Inflammatory macrophage treated with lipopolysaccharide for 1 hour (primary cell): ENCODE measurements around the gene CSH1.
"Not testable (repeated sequence)": the region's sequence is repeated elsewhere in the genome, so short reads cannot be mapped to it uniquely, and the experiment has no call there.

Source experiments
- DNase-seq, 2 donors: peaks; one replicate each; pipeline ENCODE4 v3.0.0-alpha.2; 2020 to 2022

The CSH1 gene

DNA sequence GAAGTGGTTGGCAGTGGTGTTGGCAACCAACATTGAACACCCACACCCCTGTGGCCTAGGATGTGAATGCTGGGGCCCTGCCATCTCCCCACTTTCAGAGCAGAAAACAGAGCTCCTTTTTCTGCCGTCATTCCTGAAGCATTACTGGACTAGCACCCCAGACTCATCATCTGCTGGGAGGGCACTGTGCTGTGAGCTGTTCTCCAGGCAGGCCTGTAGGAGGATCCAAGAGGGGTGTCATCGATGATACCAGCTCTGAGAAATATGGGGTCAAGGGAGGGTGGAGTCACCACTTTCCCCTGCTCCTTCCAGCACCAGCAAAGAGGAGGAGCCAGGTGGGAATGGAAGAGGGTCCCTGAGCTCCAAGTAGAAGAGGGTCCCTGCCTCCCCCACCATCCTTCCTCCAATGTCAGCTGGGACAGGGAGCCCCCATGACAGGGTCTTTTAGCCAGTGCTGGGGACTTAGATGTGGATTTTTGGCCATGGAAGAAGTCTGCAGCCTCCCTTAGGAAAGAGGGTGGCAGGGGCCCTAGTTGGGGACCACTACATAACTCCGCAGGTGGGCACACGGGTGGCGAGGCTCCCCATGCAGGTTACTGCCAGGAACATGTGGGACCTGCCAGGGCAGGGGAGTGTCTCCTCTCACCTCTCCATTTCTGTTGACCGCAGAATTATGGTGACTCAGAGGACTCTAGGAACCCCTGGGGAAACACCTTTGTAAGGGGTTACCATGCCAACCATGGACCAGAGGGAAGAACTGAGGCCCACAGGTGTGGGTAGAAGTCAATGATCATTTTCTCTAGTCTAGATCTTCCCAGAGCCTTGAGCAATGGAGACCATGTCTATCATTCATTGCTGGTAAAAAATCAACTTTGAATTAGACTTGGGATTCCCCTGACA, 2.8 kb upstream of the CSH1 start:
- not testable (repeated sequence) for DNase-seq

- not testable (repeated sequence) for DNase-seq
These were observed 1.6 kb downstream of the CSH1 start for GRCh38 chr17:63894821-63895220.

GRCh38 chr17:63894021-63894420, 2.4 kb downstream of the CSH1 start:
- DNase-seq, result not testable (repeated sequence)

DNA sequence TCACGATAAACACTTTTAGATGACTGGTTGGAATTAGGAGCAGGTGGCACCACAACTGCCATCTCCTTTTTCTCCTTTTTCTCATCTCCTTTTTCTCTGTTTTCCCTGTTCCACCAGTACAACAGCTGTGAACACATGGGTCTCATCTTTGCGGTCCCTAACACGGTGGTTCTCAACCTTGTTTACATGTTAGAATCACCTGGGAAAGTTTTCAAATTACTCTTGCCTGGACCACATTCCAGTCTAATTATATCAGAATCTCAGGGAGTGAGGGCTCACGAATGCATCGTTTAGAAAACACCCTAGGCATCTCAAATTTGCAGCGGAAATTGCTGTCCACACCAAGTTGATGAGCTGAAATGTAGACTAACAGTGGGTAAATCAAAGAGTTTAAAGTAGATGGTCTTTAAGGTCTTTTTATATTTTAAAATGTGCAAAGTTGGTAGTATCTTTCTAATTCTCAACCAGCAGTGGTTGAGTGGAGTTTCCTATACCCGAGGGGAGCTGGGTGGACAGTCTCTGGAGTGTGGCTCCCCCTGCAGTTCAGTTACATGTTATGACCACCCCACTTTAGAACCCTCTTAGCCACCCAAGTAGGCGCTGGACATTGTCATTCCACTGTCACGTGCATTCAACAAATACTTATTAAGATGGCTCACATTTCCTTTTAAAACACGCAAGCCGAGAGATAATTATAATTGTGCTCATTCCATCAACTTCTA, 3.9 kb downstream of the CSH1 start:
- DNase-seq, result not testable (repeated sequence)

- DNase-seq, result peak; percentile 10 to 41
These were observed 7.1 kb downstream of the CSH1 start for GRCh38 chr17:63889026-63889848.

DNA sequence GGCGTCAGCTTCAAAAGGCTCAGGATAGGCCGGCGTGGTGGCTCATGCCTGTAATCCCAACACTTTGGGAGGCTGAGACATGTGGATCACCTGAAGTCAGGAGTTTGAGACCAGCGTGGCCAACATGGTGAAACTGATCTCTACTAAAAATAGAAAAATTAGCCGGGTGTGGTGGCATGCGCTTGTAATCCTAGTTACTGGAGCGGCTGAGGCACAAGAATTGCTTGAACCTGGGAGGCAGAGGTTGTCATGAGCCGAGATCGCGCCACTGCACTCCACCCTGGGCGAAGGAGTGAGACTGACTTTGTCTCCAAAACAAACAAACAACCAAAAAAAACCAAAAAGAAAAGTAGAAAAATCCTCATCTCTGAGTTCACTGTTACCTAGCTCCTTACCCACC, 11.3 kb downstream of the CSH1 start:
- not testable (repeated sequence) for DNase-seq

- not testable (repeated sequence) for DNase-seq
These were observed 13.7 kb downstream of the CSH1 start for GRCh38 chr17:63882626-63883126.

DNA sequence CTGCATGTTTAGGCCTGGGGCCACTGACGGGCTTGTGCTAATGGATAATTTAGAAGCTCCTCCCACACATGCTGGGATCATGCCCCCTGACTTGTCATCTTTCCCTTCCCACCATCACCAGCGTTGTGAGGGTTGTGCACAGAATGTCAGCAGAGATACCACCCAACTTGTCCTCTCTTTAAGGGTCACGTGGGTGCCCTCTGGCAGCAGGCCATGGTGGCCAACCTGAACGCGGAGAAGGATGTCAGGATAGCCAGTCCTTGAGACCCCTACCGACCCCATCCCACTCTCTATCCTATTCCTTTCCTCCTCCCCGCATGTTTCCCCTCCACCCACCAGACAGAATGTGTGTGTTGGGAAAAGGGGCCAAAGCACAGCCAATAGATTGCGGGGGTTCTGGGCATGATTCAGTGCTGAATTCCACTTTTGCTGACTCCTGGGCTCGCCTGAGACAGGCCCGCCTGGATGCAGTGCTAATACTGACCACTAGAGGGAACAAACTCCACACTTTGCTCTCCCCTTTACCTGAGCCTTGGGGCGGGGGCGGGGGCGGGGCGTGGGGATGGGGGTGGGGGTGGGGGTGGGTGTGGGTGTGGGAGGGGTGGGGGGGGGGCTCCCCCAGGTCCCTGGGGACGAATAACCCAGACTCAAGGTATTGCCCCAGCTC, 14.3 kb downstream of the CSH1 start, which contains the start of gene GH2:
Gene GH2, minus strand, starts transcription at position 10 of the 667 bp plus-strand sequence. CDS start 143 bp downstream, outside the sequence.
- peak; percentile 8 to 69 for DNase-seq

DNA sequence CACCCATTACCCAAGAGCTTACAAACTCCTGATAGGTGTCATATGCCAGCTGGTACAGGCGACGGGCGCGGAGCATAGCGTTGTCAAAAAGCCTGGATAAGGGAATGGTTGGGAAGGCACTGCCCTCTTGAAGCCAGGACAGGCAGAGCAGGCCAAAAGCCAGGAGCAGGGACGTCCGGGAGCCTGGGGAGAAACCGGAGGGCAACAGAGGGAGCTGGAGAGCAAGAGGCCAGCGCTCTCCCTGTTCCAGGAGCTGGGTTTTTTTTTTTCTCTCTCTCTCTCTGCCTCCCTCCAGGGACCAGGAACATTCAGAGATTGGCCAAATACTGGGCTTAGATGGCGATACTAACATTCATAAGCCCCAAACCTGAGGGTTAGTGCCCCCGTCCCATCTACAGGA, 15.0 kb downstream of the CSH1 start:
- DNase-seq, result not testable (repeated sequence)

- no peak for DNase-seq
These were observed 15.7 kb downstream of the CSH1 start for GRCh38 chr17:63880706-63881105.

DNA sequence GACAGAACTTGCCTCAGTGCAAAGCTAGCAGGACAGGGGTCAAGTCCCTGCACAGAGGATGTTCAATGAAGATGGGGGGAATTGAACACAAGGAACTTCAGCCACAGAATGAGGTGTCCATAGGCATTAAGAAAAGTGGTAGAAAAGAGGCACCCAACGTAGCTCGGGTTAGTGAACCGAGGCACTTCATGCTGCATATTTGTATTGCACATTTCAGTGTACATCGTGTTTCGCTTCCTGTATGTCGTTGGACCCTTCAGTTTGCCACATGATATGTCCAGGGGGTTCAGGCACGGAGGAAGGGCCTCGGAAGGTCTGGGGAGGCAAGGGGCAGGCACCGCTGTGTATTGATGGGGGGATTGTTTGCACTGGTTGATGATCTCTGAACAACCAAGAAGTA, 18.0 kb downstream of the CSH1 start:
- DNase-seq, result not testable (repeated sequence)

DNA sequence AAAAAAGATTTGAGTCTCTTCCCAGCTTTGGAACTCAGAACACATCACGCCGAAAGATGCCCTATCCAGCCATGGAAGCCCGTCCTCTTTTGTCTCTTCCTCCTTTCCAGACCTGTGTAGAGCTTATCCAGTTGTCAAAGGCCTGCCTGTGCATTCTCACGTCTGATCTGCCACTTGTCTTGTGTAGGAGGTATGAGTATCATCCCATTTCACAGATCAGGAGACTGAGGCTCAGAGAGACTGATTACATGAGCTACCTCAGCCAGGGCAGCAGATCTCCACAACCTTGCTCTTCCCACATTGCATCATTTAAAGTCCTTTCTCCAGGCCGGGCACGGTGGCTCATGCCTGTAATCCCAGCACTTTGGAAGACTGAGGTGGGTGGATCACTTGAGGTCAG, 21.7 kb downstream of the CSH1 start:
- not testable (repeated sequence) for DNase-seq

DNA sequence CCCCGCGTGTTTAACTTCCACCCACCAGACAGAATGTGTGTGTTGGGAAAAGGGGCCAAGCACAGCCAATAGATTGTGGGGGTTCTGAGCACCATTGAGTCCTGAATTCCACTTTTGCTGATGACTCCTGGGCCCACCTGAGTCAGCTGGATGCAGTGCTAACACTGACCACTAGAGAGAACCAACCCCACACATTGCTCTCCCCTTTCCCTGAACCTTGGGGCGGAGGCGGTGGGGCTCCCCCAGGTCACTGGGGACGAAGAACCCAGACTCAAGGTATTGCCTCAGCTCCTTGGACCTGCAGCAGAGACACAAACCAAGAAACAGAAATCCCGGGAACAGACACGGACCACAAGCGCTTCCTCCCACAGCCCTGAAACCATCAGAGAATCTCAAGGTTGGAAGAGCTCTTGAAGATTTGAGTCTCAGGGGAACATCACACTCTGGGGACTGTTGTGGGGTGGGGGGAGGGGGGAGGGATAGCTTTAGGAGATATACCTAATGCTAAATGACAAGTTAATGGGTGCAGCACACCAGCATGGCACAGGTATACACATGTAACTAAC, 22.2 kb downstream of the CSH1 start:
- DNase-seq, result not testable (repeated sequence)

- not testable (repeated sequence) for DNase-seq
These were observed 22.8 kb downstream of the CSH1 start, which contains the start of gene CSH2 for GRCh38 chr17:63873577-63873976. TSS of gene CSH2 (minus strand) at chr17:63873677. CDS start at chr17:63873614, 63 bp downstream.

DNA sequence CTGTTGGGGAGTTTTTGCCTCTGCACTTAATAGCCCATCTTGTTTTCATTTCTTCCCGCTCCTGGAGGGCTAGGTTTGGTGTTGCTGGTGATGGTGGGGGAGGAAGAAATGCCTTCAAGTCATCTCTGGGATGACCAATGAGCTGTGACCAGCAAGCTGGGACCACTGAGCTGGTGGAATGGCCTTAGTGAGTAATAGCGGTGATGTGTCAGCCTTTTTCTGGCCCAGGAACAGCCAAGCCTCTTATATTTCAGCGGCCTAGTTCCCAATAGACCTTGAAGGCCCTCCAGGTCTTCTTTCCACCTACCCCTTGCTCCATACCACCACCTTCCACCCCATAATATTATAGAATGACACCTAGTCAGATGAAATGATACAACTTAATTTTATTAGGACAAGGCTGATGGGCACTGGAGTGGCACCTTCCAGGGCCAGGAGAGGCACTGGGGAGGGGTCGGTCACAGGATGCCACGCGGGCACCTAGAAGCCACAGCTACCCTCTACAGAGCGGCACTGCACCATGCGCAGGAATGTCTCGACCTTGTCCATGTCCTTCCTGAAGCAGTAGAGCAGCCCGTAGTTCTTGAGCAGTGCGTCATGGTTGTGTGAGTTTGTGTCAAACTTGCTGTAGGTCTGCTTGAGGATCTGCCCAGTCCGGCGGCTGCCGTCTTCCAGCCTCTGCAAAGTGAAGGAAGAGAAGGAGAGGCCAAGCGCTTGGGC, 24.6 kb downstream of the CSH1 start:
- DNase-seq, result not testable (repeated sequence)

DNA sequence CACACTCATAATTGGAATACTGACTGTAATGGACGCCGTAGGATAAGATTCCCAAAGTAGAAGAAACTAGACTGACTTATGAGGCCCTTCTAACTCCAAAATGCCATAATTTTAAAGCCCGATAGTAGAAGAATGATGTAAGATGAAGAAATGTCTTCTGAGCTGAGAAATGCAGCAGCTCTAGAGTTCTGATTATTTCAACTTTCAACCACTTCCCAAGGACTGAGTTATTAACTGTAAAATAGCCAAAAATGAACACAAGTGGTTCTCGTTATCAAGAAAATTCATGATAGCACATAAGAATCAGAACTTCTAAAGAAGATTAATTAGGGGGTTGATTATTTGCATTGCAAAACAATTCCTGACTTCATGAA, 26.1 kb downstream of the CSH1 start:
- DNase-seq, result not testable (repeated sequence)

GRCh38 chr17:63869491-63870291, 26.7 kb downstream of the CSH1 start:
- not testable (repeated sequence) for DNase-seq

DNA sequence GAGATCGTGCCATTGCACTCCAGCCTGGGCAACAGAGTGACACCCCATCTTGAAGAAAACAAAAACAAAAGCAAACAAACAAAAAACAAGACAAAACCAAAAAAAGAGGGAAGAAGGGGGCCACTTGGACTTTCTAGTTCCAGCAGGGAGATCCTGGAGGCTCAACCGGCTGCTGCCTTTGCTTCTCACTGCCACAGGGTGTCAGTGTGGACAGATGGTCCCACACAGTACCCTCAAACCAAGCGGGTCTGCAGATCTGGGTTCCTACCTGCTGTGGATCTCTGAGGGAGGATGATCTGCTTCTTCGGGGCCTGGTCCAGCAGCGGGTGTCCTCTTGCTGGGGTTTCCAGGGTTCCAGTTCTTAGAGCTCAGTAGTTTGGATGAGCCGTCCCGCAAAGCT, 29.7 kb downstream of the CSH1 start:
- not testable (repeated sequence) for DNase-seq

DNA sequence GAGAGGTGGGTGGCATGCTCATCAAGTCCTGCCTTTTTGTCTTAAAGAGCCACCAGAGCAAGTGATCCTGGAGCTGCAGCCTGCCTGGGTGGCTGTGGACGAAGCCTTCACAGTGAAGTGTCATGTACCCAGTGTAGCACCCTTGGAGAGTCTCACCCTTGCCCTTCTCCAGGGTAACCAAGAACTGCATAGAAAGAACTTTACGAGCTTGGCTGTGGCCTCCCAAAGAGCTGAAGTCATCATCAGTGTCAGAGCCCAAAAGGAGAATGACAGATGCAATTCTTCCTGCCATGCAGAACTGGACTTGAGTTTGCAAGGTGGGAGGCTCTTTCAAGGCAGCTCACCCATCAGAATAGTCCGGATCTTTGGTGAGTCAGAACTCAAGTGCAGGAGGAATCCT, 37.1 kb downstream of the CSH1 start:
- DNase-seq, result no peak

DNA sequence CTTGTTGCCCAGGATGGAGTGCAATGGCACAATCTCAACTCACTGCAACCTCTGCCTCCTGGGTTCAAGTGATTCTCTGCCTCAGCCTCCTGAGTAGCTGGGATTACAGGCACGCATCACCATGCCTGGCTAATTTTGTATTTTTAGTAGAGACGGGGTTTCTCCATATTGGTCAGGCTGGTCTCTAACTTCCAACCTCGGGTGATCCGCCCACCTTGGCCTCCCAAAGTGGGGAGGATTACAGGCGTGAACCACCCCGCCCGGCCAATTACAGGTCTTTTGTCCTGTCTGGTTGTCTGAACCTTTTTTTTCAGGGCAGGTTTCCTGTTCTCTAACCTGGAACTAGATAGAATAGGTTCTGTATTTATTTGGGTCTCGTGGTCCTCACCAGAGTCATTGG, 39.9 kb downstream of the CSH1 start:
- DNase-seq, result not testable (repeated sequence)
